NCI-H69 (cell line): ENCODE results near the gene CFAP97.
"Not testable (repeated sequence)": the region's sequence is repeated elsewhere in the genome, so short reads cannot be mapped to it uniquely, and the experiment has no call there.

Experiments used
- DNase-seq: peaks from one replicate; lab custom pipeline; 2025; lab: John Stamatoyannopoulos, UW

CFAP97 gene

DNA sequence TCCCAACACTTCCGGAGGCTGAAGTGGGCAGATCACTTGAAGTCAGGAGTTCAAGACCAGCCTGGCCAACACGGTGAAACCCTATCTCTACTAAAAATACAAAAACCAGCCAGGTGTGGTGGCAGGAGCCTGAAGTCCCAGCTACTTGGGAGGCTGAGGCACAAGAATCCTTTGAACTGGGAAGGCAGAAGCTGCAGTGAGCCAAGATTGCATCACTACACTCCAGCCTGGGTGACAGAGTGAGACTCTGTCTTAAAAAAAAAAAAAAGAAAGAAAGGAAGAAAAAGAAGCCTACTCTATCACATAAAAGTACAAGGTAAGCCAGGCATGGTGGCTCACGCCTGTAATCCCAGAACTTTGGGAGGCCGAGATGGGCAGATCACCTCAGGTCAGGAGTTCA is 5.6 kb downstream of the CFAP97 start:
- not testable (repeated sequence) for DNase-seq

DNA sequence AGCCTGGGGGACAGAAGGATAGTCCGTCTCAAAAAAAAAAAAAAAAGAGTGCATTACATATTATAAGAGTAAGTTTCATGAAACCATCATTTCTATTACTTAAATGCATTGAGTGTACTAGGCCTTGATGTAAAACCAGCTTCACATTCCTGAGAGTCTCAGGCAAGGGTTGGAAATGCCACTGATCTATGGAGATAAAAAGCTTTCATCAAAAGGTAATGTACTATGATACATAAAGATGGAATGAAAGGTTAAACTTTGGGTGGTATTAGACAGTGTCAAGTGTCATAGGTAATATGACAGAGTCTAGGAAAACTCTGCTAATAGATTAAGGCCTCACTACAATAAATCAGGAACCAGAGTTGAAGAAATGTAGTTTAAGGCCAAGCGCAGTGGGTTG is 7.4 kb downstream of the CFAP97 start:
- DNase-seq, result no peak

DNA sequence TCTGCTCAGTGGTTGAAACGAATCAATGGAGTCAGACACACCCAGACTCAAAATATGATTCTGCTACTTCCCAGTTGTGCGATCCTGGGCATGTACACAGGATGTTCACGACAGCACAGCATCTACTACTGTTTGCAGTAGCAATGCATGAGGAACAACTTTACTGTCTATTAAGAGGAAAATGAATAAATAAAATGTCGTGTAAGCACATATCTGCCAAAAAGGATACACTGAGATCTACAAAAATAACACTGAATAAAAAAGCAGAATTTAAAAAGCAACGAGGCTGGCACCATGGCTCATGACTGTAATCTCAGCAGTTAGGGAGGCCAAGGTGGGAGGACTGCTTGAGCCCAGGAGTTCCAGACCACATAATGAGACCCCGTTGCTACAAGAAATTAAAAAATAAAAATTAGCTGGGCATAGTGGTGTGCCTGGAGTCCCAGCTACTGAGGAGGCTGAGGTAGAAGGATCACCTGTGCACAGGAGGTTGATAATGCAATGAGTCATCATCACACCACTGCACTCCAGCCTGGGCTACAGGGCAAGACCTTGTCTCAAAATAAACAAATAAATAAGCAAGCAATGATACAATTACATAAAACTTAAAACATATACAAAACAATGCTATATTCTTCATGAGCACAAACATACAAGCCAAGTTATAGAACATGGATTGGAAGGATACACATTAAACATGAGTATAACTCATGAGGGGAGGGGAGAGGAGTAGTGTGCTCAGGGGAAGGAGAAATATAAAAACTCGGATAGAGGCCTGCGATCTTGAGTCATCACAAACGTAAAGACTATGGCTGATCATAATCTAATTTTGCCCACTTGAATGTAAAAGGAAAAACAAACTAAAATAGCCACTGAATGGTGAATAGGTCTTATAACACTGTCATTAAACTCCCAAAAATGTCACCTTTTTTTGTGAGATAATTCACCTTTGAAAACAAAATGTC is 8.6 kb downstream of the CFAP97 start:
- DNase-seq, result no peak

DNA sequence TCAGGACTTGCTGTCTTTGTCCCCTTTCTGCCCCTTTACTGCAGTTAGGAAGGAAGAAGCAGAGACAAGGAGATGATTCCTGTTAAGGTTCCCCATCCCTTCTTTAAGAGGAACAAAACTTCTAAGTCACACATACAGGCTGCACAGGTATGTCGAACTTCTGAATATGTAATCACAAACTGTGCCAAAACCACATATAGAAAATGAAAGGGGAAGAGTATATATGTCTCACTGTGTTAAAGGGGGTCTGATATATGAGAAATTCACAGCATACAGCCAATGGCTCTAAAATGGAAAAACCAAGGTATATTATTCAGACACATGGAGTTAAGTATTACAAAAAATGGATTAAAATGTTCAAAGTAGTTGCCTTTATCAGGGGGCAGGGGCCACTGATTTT is 11.7 kb downstream of the CFAP97 start:
- DNase-seq, result no peak

DNA sequence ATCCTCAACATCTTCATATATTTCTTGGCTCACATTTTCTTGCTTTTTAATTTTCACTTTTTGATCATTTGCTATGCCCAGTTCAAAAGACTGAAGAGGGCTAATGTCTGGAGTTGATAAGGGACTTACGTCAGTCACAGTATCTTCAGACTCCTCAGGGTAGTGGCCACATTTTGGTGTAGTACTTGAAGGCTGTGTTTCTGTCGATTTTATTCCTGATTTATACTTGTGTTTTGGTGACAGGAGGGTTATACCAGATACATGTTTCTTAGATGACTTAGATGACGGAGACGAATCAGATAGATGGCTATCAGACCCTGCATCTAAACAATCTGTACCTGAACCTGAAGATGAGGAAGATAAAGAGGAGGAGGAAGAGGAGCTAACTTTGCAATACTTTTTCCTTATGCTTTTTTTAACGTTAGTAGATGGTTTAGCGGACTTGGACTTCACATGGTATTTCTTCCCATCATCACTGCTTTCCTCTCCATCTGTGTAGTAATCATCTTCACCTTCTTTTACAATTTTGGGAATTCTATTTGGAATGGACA is 13.4 kb downstream of the CFAP97 start:
- DNase-seq, result no peak

DNA sequence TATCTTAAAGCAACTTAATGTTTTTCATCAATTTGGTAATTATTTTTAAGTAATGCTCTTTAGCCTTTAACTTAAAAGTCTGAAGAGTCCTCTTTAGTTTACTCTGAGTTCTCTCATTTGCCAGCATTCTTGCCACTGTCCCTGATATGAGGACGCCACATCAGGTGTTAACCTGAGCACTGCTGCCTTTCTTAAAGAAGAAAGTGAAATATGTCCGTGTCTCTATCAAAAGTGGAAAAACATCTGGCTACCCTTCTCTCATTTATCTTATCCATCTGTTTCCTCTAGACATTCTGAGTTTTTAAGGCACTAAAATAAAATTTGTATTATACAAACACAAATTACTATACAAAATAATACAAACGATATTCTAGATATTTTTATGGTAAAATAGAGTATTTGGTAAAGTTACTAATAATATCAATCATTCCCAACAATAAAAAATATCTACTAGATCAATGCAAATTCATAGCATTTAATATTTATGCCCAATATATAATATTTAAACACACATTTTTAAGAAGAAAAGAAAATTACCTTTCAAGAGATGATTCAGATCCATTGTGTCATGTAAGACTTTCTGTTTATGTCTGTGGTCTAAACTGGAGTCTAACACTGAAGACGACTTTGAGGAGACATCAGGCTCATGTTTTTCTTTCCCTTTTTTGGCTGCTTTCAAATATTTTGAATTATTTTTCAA is 14.0 kb downstream of the CFAP97 start:
- no peak for DNase-seq

DNA sequence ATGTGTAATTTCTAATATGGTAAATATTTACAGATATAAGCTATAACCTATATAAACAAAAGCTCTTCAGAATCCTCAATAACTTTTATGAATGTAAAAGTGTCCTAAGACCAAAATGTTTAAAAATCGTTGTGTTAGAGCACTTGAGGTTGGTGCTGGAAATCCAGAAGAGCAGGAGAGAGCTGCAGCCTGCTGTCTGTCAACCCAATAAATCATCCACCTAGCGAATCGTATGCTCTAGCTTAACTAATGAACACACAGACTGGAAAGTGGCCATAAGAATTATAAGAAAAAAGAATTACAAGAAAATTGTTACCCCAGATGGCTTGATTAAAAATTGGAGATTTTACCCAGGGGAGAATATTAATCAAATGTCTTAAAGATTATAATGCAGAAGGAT is 17.0 kb downstream of the CFAP97 start:
- DNase-seq, result no peak

DNA sequence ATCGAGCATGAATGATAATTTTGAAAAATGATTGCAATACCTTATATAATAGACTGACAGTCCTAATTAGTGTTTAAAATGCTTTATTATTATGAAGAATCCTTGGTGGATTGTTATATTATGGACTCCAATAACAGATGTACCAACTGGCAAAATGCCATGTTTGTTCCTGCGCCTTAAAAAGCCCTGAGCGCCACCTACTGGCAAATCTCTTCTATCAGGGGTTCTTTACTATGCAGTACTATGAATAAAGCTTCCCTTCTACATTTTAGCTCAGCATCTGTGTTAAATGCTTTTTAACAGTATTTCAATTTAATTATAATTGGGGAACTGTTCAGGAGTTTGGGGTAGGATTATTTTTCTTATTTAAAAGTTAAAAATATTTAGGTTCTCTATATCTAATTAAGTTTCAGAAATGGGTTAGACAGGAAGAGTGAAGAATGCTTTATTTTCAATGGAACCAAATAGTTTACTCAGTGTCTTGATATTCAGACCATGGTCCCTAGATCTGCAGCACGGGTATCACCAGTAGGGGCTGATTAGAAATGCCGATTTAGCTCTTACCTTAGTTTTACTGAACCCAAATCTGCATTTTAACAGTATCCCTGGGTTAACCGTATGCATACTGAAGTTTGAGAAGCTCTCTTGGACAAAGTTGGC is 20.0 kb downstream of the CFAP97 start:
- peak; percentile 87 for DNase-seq

DNA sequence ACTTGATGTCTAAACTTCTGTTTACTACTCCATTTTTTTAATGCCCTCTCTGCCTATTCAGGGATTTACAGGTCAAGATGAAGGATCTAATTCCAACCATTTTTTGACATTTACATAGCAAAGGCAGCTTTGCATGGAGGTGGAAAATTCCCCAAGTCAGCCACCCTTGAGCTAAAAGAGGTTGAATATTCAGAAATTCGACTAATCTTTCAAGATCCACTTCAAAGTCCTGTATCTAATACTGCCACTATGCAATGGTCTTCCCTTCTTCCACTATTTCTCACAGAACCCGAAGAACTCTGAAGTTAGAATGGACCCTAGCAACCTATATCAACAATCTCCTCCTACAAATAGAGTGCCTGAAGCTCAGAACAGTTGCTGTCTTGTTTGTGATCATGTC is 21.6 kb downstream of the CFAP97 start:
- no peak for DNase-seq

DNA sequence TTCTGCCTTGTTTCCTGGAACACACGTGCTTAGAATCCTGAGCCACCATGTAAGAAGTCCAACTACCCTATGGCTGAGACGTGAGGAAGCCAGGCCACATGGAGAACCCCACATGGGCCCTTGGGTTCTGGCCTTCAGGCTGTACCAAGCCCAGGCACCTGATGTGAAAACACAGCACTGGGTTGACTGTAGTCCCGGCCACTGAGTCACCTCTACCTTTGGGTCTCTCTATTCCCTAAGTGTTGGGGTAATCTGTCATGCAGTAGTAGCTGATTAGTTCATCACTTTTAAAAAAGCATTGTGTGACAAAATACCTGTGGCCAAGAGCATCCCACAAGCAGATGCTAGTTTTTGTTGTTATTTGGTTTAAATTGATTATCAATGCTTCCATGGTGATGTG is 24.3 kb downstream of the CFAP97 start:
- DNase-seq, result no peak

DNA sequence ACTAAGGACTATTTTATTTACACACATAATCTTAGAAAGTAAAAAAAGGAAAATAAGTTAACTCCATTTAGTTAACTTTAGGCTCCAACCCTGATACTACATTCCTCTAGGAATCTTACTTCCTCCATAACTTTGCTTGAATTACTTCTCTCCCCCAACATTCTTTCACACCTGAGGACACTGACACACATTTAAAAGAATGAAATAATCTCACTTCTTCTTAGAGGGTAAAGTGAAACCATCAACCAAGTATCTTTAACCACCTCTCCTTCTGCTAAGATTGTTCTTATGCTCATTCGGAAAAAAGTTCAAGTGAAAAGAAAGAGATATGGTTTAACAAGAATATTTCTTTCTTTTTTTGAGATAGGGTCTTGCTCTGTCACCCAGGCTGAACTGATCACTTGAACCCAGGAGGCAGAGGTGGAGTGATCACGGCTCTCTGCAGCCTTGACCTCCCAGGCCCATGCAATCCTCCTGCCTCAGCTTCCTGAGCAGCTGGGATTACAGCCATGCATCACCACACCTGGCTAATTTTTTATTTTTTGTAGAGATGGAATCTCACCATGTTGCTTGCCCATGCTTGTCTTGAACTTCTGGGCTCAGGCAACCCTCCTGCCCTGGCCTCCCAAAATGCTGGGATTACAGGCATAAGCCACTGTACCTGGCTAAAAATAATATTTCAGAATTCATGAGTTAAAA is 32.3 kb downstream of the CFAP97 start:
- no peak for DNase-seq

DNA sequence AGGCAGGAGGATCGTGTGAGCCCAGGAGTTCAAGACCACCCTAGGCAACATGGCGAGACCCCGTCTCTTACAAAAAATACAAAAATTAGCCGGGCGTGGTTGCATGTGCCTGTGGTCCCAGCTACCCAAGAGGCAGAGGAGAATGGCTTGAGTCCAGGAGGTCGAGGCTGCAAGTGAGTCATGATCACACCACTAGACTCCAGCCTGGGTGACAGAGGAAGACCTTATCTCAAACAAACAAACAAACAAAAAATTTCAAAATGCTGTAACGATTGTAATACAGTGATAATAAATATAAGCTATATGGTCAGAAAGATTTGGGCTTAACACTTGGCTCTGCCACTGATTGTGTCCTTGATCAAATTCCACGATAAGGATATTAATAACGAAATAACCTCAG is 36.6 kb downstream of the CFAP97 start:
- no peak for DNase-seq

DNA sequence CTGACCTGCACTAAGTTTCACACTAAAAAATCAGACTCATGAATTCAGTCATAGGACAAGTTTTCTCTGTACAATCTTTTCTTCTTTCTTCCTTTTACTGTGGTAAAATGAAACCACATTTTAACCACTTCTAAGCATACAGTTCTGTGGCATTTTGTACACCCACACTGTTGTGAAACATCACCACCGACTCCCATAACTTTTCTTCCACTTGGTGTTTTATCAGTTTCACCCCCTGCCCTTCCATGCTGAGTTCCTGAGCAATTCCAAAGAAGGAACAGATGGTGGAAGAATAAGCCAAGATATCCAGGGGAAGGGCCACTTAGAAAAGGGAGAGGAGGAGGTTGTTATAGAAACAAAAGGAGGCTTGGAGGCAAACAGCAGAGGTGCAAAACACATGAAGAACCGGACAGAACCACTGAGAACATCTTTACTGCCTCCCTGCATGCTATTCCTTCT is 38.2 kb downstream of the CFAP97 start:
- peak; percentile 12 for DNase-seq

DNA sequence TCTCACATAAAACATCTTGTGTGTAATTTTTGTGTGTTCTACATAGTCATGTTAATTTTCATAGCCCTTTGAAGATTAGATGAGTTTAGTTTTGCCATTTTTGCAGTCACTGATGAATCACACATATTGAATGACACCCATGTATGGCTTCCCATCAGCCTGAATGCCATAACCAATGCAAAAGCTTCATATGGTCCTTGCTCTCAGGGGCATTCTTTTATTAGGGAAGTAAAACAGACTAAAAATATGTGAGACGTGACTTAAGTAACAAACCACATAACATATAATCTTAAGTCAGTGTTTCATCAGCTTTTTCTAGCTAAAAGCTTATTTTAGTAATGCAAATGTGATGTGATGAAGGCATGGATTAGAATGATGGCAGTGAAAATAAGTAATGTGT is 52.5 kb downstream of the CFAP97 start:
- DNase-seq, result no peak

DNA sequence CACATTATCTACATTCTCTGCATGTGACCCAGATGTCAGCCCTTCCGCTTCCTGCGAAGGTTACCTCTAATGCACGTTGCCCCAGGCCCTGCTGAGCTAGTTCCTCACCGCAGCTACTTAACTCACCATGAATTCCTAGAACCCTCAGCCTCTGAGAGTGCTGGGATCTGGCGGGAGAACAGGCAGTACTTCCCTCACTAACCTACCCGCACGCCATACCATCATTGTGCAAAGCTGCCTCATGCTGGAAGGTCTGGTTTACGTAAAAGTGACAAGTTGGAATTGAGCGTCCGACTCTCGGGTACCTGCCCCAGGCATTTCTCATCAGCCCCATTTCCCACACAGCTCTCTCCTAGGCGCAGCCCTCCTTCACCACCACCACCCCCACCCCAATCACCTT is 54.4 kb downstream of the CFAP97 start:
- DNase-seq, result no peak

DNA sequence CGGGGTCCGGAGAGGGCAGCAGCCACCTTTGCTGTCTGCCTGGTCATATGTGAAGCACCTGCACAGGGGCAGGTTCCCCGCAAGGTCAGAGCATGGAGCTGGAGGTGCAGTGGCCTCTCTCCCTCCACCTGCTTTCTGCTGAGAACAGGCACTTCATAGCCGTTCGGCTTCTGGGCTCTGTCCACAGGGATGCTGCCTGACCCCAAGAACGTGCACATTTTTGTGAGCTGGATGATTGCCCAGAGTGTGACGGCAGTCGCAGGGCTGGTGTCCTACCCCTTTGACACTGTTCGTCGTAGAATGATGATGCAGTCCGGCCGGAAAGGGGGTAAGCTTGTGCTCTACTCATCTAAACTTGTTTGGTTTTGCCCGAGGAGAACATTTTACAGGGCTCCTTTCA is 58.2 kb downstream of the CFAP97 start:
- DNase-seq, result no peak

DNA sequence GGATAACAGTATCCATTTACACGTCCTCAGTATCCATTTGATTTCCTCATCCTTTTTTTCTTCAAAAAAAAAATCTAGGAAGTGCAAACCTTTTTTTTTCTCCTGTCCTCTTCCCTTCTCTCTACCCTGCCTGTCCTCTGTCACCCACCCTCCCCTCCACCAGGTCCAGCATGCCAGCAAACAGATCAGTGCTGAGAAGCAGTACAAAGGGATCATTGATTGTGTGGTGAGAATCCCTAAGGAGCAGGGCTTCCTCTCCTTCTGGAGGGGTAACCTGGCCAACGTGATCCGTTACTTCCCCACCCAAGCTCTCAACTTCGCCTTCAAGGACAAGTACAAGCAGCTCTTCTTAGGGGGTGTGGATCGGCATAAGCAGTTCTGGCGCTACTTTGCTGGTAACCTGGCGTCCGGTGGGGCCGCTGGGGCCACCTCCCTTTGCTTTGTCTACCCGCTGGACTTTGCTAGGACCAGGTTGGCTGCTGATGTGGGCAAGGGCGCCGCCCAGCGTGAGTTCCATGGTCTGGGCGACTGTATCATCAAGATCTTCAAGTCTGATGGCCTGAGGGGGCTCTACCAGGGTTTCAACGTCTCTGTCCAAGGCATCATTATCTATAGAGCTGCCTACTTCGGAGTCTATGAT is 59.1 kb downstream of the CFAP97 start:
- DNase-seq, result no peak

DNA sequence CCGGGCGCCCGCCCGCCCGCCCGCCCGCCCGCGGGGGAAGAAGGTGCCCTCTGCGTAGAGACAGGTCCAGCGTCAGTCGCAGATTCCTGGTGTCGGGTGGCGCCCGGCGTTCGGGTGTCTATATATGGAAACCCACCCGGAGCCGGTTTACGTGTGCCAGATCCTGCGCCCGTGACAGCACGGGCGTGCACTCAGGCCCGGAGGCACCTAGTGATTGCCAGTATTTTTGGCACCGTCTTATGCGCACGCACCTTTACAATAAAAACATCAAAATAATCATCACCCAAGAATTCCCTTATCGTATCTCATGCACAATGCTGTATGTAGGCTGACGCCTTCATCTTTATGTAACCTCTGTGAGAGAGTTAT is 60.2 kb downstream of the CFAP97 start:
- peak; percentile 65 for DNase-seq

DNA sequence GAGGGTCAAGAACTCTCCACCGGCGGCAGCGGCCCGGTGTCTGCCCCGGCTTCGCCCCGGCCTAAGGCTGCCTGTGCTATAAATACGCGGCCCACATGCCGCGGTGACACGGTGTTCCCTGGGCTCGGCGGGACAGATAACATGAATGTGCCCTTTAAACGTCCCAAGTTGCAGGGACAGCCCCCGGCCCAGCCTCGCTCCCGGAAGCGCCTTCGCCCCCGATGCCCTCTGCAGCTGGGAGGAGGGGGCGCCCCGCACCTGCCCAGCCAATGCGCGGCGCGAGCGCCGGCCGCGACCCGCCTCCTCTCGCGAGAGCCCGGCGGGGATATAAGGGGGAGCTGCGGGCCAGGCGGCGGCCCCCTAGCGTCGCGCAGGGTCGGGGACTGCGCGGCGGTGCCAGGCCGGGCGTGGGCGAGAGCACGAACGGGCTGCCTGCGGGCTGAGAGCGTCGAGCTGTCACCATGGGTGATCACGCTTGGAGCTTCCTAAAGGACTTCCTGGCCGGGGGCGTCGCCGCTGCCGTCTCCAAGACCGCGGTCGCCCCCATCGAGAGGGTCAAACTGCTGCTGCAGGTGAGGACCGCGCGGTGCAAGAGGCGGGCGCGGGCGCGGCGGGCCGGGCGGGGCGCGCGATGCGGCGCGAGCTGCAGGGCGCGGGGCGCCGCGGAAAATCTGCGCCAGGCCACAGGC is 60.7 kb downstream of the CFAP97 start, which contains the start of gene SLC25A4:
Gene SLC25A4, plus strand, starts transcription at position 355 of the 689 bp plus-strand sequence. Its CDS starts 107 bp downstream, at position 462.
- DNase-seq, result peak; percentile 88

DNA sequence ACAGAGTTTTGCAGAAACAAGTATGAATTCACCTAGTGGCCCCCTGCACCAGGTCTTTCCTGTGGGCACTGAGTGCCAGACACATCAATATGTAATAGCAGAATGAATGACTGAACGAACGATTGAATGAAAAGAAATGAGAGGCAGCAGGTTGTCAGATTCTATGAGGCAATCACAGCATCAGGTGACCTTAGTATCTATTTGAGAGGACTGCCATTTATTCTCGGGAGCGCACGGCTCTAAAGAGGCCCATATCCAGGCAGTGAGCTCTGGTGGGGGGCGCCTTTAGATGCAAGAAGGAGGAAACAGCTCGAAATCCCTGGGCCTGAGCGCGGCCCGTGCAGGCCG is 61.3 kb downstream of the CFAP97 start:
- peak; percentile 51 for DNase-seq

DNA sequence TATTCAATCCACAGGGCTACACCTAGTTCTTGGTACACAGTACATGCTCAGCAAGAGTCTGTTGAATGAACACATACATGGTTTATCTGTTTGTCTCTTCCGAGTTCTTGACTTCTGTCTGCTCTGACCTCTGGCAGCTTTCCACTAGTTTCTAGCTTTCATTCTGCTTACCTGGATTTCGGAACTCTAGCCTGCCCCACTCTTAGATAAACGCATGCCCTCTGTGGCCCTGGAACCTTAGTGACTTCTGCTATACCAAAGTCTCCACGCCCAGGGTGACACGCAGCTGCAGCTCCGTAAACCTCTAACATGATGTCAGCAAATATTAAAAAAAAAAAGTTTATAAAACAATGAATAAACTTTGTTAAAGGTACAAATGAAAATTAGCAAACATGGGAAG is 62.0 kb downstream of the CFAP97 start:
- no peak for DNase-seq
